H9 (cell line): ENCODE data around the gene SHE. TPM values are rescaled to one million over a fixed set of nuclear protein-coding genes. Genes with fewer than 3 reads are reported as not detected.

Source experiments
- DNase-seq: peaks from one replicate; pipeline ENCODE4 v3.0.0-alpha.2; 2017
- H2AFZ ChIP-seq: one replicate; pipeline ENCODE4 v1.6.1; 2013; ENCODE audit warnings: mild to moderate bottlenecking, low read length, control low read depth, moderate library complexity
- H2AK5ac ChIP-seq: 2 replicates; pipeline ENCODE4 v1.6.1; 2013; ENCODE audit warnings: low read length, control low read depth, mixed read lengths; ENCODE audit not compliant: insufficient read length
- H2BK120ac ChIP-seq: one replicate; pipeline ENCODE4 v1.6.1; 2013; ENCODE audit warnings: low read depth, mild to moderate bottlenecking, low read length, control low read depth, inconsistent platforms; ENCODE audit not compliant: poor library complexity, severe bottlenecking
- H2BK12ac ChIP-seq: 2 replicates; pipeline ENCODE4 v1.6.1; 2013; ENCODE audit warnings: low read length, control low read depth, mixed read lengths, low read depth; ENCODE audit not compliant: insufficient read length
- H2BK15ac ChIP-seq: 2 replicates; pipeline ENCODE4 v1.6.1; 2013; ENCODE audit warnings: low read depth, low read length, control low read depth
- H2BK20ac ChIP-seq: one replicate; pipeline ENCODE4 v1.6.1; 2013; ENCODE audit warnings: low read depth, mild to moderate bottlenecking, low read length, control low read depth, inconsistent platforms; ENCODE audit not compliant: poor library complexity, severe bottlenecking
- H2BK5ac ChIP-seq: 2 replicates; pipeline ENCODE4 v1.6.1; 2013; ENCODE audit warnings: low read length, control low read depth, mixed read lengths; ENCODE audit not compliant: insufficient read length
- H3K14ac ChIP-seq: 2 replicates; pipeline ENCODE4 v1.6.1; 2013; ENCODE audit warnings: low read length, control low read depth; ENCODE audit not compliant: insufficient read depth
- H3K18ac ChIP-seq: 2 replicates; pipeline ENCODE4 v1.6.1; 2013; ENCODE audit warnings: low read depth, mild to moderate bottlenecking, mixed read lengths, low read length, control low read depth; ENCODE audit not compliant: insufficient read length
- H3K23ac ChIP-seq: 2 replicates; pipeline ENCODE4 v1.6.1; 2013; ENCODE audit warnings: low read length, control low read depth, mixed read lengths, low read depth; ENCODE audit not compliant: insufficient read length
- H3K23me2 ChIP-seq: 2 replicates; pipeline ENCODE4 v1.6.1; 2013; ENCODE audit warnings: low read depth, mild to moderate bottlenecking, mixed read lengths, low read length, control low read depth; ENCODE audit not compliant: insufficient read length, poor library complexity, severe bottlenecking
- H3K27ac ChIP-seq: 2 replicates; pipeline ENCODE4 v1.5.1; 2013; ENCODE audit warnings: low read length, control low read depth, mixed read lengths, low read depth; ENCODE audit not compliant: insufficient read length
- H3K27me3 ChIP-seq: 2 replicates; pipeline ENCODE4 v1.6.1; 2013; ENCODE audit warnings: low read length, control low read depth, inconsistent platforms; ENCODE audit not compliant: insufficient read depth
- H3K4ac ChIP-seq: 2 replicates; pipeline ENCODE4 v1.6.1; 2013; ENCODE audit warnings: low read depth, mild to moderate bottlenecking, control low read depth, inconsistent platforms, low read length, moderate library complexity
- H3K4me1 ChIP-seq: 2 replicates; pipeline ENCODE4 v1.6.1; 2013; ENCODE audit warnings: low read length, control low read depth, inconsistent platforms; ENCODE audit not compliant: insufficient read depth
- H3K4me2 ChIP-seq: 2 replicates; pipeline ENCODE4 v1.6.1; 2013; ENCODE audit warnings: low read length, control low read depth, mixed read lengths; ENCODE audit not compliant: insufficient read length, insufficient read depth
- H3K56ac ChIP-seq: 2 replicates; pipeline ENCODE4 v1.6.1; 2013; ENCODE audit warnings: low read depth, mild to moderate bottlenecking, mixed read lengths, low read length, control low read depth; ENCODE audit not compliant: insufficient read length
- H3K79me1 ChIP-seq: 2 replicates; pipeline ENCODE4 v1.6.1; 2013; ENCODE audit warnings: low read depth, mild to moderate bottlenecking, moderate library complexity, low read length, control low read depth, inconsistent platforms; ENCODE audit not compliant: insufficient read depth, poor library complexity, severe bottlenecking
- H3K79me2 ChIP-seq: 2 replicates; pipeline ENCODE4 v1.6.1; 2013; ENCODE audit warnings: low read length, control low read depth, inconsistent platforms; ENCODE audit not compliant: insufficient read depth
- H3K9ac ChIP-seq: 2 replicates; pipeline ENCODE4 v1.6.1; 2013; ENCODE audit warnings: low read length, control low read depth, mixed read lengths; ENCODE audit not compliant: insufficient read length; ENCODE audit errors: extremely low read depth
- H3K9me3 ChIP-seq: one replicate; pipeline ENCODE4 v1.6.1; 2013; ENCODE audit warnings: low read depth, low read length, inconsistent platforms; ENCODE audit not compliant: control insufficient read depth
- H3T11ph ChIP-seq: one replicate; pipeline ENCODE4 v1.6.1; 2013; ENCODE audit warnings: mild to moderate bottlenecking, low read length, control low read depth, inconsistent platforms
- H4K20me1 ChIP-seq: one replicate; pipeline ENCODE4 v1.6.1; 2013; ENCODE audit not compliant: control insufficient read depth, insufficient read length, insufficient read depth
- H4K5ac ChIP-seq: 2 replicates; pipeline ENCODE4 v1.6.1; 2013; ENCODE audit warnings: low read depth, mild to moderate bottlenecking, mixed read lengths, low read length, control low read depth; ENCODE audit not compliant: insufficient read length
- H4K8ac ChIP-seq: replicated peaks from 2 replicates; pipeline ENCODE4 v1.6.1; 2013; ENCODE audit warnings: low read length, control low read depth, mixed read lengths, low read depth; ENCODE audit not compliant: insufficient read length
- H4K91ac ChIP-seq: 2 replicates; pipeline ENCODE4 v1.6.1; 2013; ENCODE audit warnings: low read depth, mild to moderate bottlenecking, moderate library complexity, mixed read lengths, low read length, control low read depth; ENCODE audit not compliant: insufficient read length
- H3K27ac Mint-ChIP-seq, 3 experiments: 2 replicates in 2 of 3; 3 replicates in 1 of 3; pipeline ENCODE4 v1.8.0; 2020 to 2021; ENCODE audit warnings: mixed read lengths in 3 of 3, mild to moderate bottlenecking in 1 of 3, moderate library complexity in 1 of 3
- H3K27me3 Mint-ChIP-seq: 2 replicates; pipeline ENCODE4 v1.8.0; 2021; ENCODE audit warnings: low read depth, mild to moderate bottlenecking, moderate library complexity, mixed read lengths
- H3K36me3 Mint-ChIP-seq, 3 experiments: 2 replicates in 2 of 3; 3 replicates in 1 of 3; pipeline ENCODE4 v1.8.0; 2020 to 2021; ENCODE audit warnings: low read depth in 3 of 3, mixed read lengths in 3 of 3; ENCODE audit not compliant: insufficient read depth in 1 of 3
- H3K4me1 Mint-ChIP-seq, 2 experiments: 2 replicates each; pipeline ENCODE4 v1.8.0; 2020; ENCODE audit warnings: mixed read lengths in 2 of 2
- H3K4me3 Mint-ChIP-seq, 2 experiments: 2 replicates in 1 of 2; 3 replicates in 1 of 2; pipeline ENCODE4 v1.8.0; 2020 to 2021; ENCODE audit warnings: mild to moderate bottlenecking in 2 of 2, mixed read lengths in 2 of 2, moderate library complexity in 1 of 2
- H3K9me3 Mint-ChIP-seq, 2 experiments: 2 replicates in 1 of 2; 3 replicates in 1 of 2; pipeline ENCODE4 v1.8.0; 2020; ENCODE audit warnings: mild to moderate bottlenecking in 2 of 2, mixed read lengths in 2 of 2, moderate library complexity in 1 of 2
- WGBS: extraction: QIAGEN DNeasy Blood & Tissue Kit; methylation state at CpG from one replicate; pipeline ENCODE4 v1.1.7; 2013; ENCODE audit warnings: missing lambda C conversion rate, low lambda C conversion rate, mixed read lengths; ENCODE audit not compliant: insufficient read length; ENCODE audit errors: extremely low coverage; 5-methylcytosine and 5-hydroxymethylcytosine counted together
- total RNA-seq: library from RNA; stranded (reverse); gene quantifications from 2 replicates; pipeline ENCODE4 v1.2.1, GENCODE V29; 2021
- TF ChIP-seq, protein P1 (sequence below): fragments of 200-600 bp; sonication (generic); conservative IDR thresholded peaks from 3 replicates; pipeline ENCODE4 v1.8.0; 2021; ENCODE audit warnings: antibody characterized with exemption, mild to moderate bottlenecking

Gene SHE
- total RNA-seq, 1 experiment from 2014 or later: 0.48 TPM

DNA sequence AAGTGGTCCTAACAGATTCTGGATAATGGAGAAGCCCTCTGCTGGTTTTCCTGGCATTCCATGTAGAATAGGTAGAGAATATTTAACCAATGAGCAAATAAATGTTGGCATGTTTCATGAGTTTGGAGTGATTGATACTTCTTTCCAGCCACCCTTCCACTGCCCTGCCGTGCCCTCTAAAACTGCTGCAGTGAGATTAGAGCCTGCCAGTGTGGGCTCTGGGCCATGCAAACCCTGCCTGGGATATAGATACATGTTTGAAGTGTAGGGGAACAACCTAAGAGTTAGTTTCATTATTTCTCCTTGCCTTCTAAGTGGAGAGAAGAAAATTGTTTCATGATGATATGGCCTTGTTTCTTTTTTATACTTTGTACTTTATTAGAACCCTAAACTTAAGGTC lies 45.8 kb upstream of the SHE start:
- Histone ChIP-seq H4K91ac (no peak overlapping the region), H3T11ph (no peak overlapping the region), H3K23ac (no peak overlapping the region), H2BK12ac (no peak overlapping the region), H3K4me2 (no peak overlapping the region), H4K8ac (no peak overlapping the region), H3K9me3 (no peaks in the 10 kb centered on the region), H3K79me2 (no peaks in the 10 kb centered on the region), H3K18ac (no peak overlapping the region), H2BK15ac (no peak overlapping the region), H3K27ac (no peak overlapping the region), H3K27me3 (no peaks in the 10 kb centered on the region), H3K4me1 (no peaks in the 10 kb centered on the region), H4K20me1 (no peaks in the 10 kb centered on the region), H2AK5ac (no peak overlapping the region), H3K23me2 (no peaks in the 10 kb centered on the region), H3K9ac (no peak overlapping the region), H3K4ac (no peak overlapping the region), H2BK120ac (no peak overlapping the region), H3K79me1 (no peaks in the 10 kb centered on the region), H2BK5ac (no peak overlapping the region), H3K14ac (no peak overlapping the region), H4K5ac (no peak overlapping the region), H2AFZ (no peak overlapping the region), H3K56ac (no peak overlapping the region), H2BK20ac (no peak overlapping the region)
- peak overlapping the region in 1 of 3 experiments; percentile 22; a peak in 1 of 7 replicates for H3K27ac Mint-ChIP-seq
- H3K27me3 Mint-ChIP-seq: no peaks in the 10 kb centered on the region
- H3K4me1 Mint-ChIP-seq: peaks cover 2 to 3% of the 10 kb centered on the region in 2 experiments
- peaks cover 30 to 47% (median 40%) of the 10 kb centered on the region in 3 experiments for H3K36me3 Mint-ChIP-seq
- H3K4me3 Mint-ChIP-seq: no peak overlapping the region
- H3K9me3 Mint-ChIP-seq: no peaks in the 10 kb centered on the region
- DNase-seq: no peak
- WGBS: no CpG with 5 or more reads among the region's 1 CpG
- TF ChIP-seq, protein P1, sequence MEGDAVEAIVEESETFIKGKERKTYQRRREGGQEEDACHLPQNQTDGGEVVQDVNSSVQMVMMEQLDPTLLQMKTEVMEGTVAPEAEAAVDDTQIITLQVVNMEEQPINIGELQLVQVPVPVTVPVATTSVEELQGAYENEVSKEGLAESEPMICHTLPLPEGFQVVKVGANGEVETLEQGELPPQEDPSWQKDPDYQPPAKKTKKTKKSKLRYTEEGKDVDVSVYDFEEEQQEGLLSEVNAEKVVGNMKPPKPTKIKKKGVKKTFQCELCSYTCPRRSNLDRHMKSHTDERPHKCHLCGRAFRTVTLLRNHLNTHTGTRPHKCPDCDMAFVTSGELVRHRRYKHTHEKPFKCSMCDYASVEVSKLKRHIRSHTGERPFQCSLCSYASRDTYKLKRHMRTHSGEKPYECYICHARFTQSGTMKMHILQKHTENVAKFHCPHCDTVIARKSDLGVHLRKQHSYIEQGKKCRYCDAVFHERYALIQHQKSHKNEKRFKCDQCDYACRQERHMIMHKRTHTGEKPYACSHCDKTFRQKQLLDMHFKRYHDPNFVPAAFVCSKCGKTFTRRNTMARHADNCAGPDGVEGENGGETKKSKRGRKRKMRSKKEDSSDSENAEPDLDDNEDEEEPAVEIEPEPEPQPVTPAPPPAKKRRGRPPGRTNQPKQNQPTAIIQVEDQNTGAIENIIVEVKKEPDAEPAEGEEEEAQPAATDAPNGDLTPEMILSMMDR: no peak
